HEK293 (cell line): ENCODE data around the gene CFAP90.

Experiments
- CTCF ChIA-PET: fragments of 350-600 bp; formaldehyde crosslinking; extraction: SDS; loops from one replicate; lab custom pipeline; 2021; ENCODE audit warnings: antibody characterized with exemption; lab: Yijun Ruan, JAX
- POLR2A ChIA-PET: fragments of 300-600 bp; formaldehyde crosslinking; extraction: SDS; loops from one replicate; lab custom pipeline; 2020; ENCODE audit warnings: antibody characterized with exemption, inconsistent platforms; lab: Yijun Ruan, JAX
- H3K27ac ChIP-seq: fragments of 200-500 bp; sonication (Bioruptor generic); 2 replicates; pipeline ENCODE4 v1.5.1; 2014; ENCODE audit warnings: low read depth, low read length, control low read depth, inconsistent platforms; ENCODE audit errors: extremely low read depth
- H3K36me3 ChIP-seq, 2 experiments: fragments of 200-500 bp in 1 of 2; sonication (Bioruptor generic) in 1 of 2; 1 replicate in 1 of 2; 2 replicates in 1 of 2; pipeline ENCODE4 v1.5.1; 2014 to 2017; ENCODE audit warnings: inconsistent platforms in 2 of 2, low read length in 2 of 2; ENCODE audit not compliant: control insufficient read depth in 2 of 2, insufficient read depth in 1 of 2
- H3K4me1 ChIP-seq: fragments of 200-500 bp; sonication (Bioruptor generic); 2 replicates; pipeline ENCODE4 v1.5.1; 2014; ENCODE audit warnings: mild to moderate bottlenecking, low read length, inconsistent platforms; ENCODE audit not compliant: control insufficient read depth, insufficient read depth
- H3K4me3 ChIP-seq: 2 replicates; pipeline ENCODE4 v1.5.1; 2011; ENCODE audit warnings: low read depth, mild to moderate bottlenecking, control low read depth, low read length, moderate library complexity
- H3K9me3 ChIP-seq: fragments of 200-500 bp; sonication (Bioruptor generic); 2 replicates; pipeline ENCODE4 v1.5.1; 2014; ENCODE audit warnings: low read depth, low read length, inconsistent platforms; ENCODE audit not compliant: control insufficient read depth, insufficient read depth
- FEZF1 ChIP-seq: fragments of 450-650 bp; formaldehyde crosslinking; IDR thresholded peaks from 2 replicates; pipeline ENCODE4 v1.5.1; 2016; ENCODE audit warnings: missing biosample characterization, missing genetic modification characterization
- GLI2 ChIP-seq: fragments of 450-650 bp; formaldehyde crosslinking; IDR thresholded peaks from 2 replicates; pipeline ENCODE4; 2017; ENCODE audit warnings: missing biosample characterization, missing genetic modification characterization, low read depth, borderline replicate concordance
- MYNN ChIP-seq: fragments of 450-650 bp; formaldehyde crosslinking; IDR thresholded peaks from 2 replicates; pipeline ENCODE4 v1.5.1; 2016; ENCODE audit warnings: missing biosample characterization, missing genetic modification characterization, borderline replicate concordance
- PRDM1 ChIP-seq: fragments of 450-650 bp; formaldehyde crosslinking; IDR thresholded peaks from 2 replicates; pipeline ENCODE4; 2016; ENCODE audit warnings: missing biosample characterization, missing genetic modification characterization
- PRDM4 ChIP-seq: fragments of 450-650 bp; formaldehyde crosslinking; IDR thresholded peaks from 2 replicates; pipeline ENCODE4 v1.5.1; 2017; ENCODE audit warnings: missing biosample characterization, missing genetic modification characterization
- ZBTB48 ChIP-seq: fragments of 450-650 bp; formaldehyde crosslinking; IDR thresholded peaks from 2 replicates; pipeline ENCODE4 v1.5.1; 2016; ENCODE audit warnings: missing biosample characterization, missing genetic modification characterization
- ZFP3 ChIP-seq: fragments of 450-650 bp; formaldehyde crosslinking; IDR thresholded peaks from 2 replicates; pipeline ENCODE4 v1.5.1; 2016; ENCODE audit warnings: low read depth, missing biosample characterization, missing genetic modification characterization
- ZFP69B ChIP-seq: fragments of 450-650 bp; formaldehyde crosslinking; IDR thresholded peaks from 2 replicates; pipeline ENCODE4 v1.5.1; 2016; ENCODE audit warnings: missing biosample characterization, missing genetic modification characterization
- ZNF211 ChIP-seq: fragments of 450-650 bp; formaldehyde crosslinking; IDR thresholded peaks from 2 replicates; pipeline ENCODE4 v1.5.1; 2016; ENCODE audit warnings: low read depth, missing biosample characterization, missing genetic modification characterization
- ZNF239 ChIP-seq: fragments of 450-650 bp; formaldehyde crosslinking; IDR thresholded peaks from 2 replicates; pipeline ENCODE4 v1.5.1; 2016; ENCODE audit warnings: missing biosample characterization, missing genetic modification characterization
- ZNF248 ChIP-seq: fragments of 450-650 bp; formaldehyde crosslinking; IDR thresholded peaks from 2 replicates; pipeline ENCODE4 v1.5.1; 2017; ENCODE audit warnings: missing biosample characterization, missing genetic modification characterization
- ZNF335 ChIP-seq: fragments of 450-650 bp; formaldehyde crosslinking; conservative IDR thresholded peaks from 2 replicates; pipeline ENCODE4 v1.5.1; 2016; ENCODE audit warnings: missing biosample characterization, missing genetic modification characterization
- ZNF426 ChIP-seq: fragments of 450-650 bp; formaldehyde crosslinking; IDR thresholded peaks from 2 replicates; pipeline ENCODE4 v1.5.1; 2017; ENCODE audit warnings: missing biosample characterization, missing genetic modification characterization, mild to moderate bottlenecking, inconsistent platforms, moderate library complexity
- ZNF433 ChIP-seq: fragments of 450-650 bp; formaldehyde crosslinking; IDR thresholded peaks from 2 replicates; pipeline ENCODE4 v1.5.1; 2016; ENCODE audit warnings: missing biosample characterization, missing genetic modification characterization, low read depth
- ZNF670 ChIP-seq: fragments of 450-650 bp; formaldehyde crosslinking; IDR thresholded peaks from 2 replicates; pipeline ENCODE4 v1.5.1; 2016; ENCODE audit warnings: missing biosample characterization, missing genetic modification characterization, low read depth
- ZNF776 ChIP-seq: fragments of 450-650 bp; formaldehyde crosslinking; IDR thresholded peaks from 2 replicates; pipeline ENCODE4 v1.5.0; 2017; ENCODE audit warnings: missing biosample characterization, missing genetic modification characterization, borderline replicate concordance
- TF ChIP-seq, protein P1 (sequence below): fragments of 450-650 bp; formaldehyde crosslinking; IDR thresholded peaks from 2 replicates; pipeline ENCODE4 v1.5.1; 2016; ENCODE audit warnings: missing biosample characterization, missing genetic modification characterization
- TF ChIP-seq, protein P2 (sequence below): fragments of 450-650 bp; formaldehyde crosslinking; IDR thresholded peaks from 2 replicates; pipeline ENCODE4 v1.5.1; 2016; ENCODE audit warnings: missing biosample characterization, missing genetic modification characterization
- TF ChIP-seq, protein P3 (sequence below): fragments of 450-650 bp; formaldehyde crosslinking; IDR thresholded peaks from 2 replicates; pipeline ENCODE4 v1.5.0; 2017; ENCODE audit warnings: missing biosample characterization, missing genetic modification characterization, borderline replicate concordance
- TF ChIP-seq, protein P4 (sequence below): fragments of 450-650 bp; formaldehyde crosslinking; IDR thresholded peaks from 2 replicates; pipeline ENCODE4 v1.5.1; 2016; ENCODE audit warnings: missing biosample characterization, missing genetic modification characterization

Gene CFAP90

GRCh38 chr5:7852988-7853387, 2.1 kb upstream of the CFAP90 start (continued):
- TF ChIP-seq FEZF1 (tag by site-specific recombination) = no peak
- no peak for TF ChIP-seq ZNF426 (tag by site-specific recombination)
- TF ChIP-seq, all 188 proteins: peak for 0

GRCh38 chr5:7852542-7852941, 1.6 kb upstream of the CFAP90 start:
- H3K27ac ChIP-seq = no peak overlapping the region
- H3K4me3 ChIP-seq = no peak overlapping the region
- no peaks in the 10 kb centered on the region; the same call in 1 of the 2 replicates for H3K9me3 ChIP-seq
- TF ChIP-seq ZNF670 (tag by site-specific recombination) (no peak), ZNF248 (tag by site-specific recombination) (no peak), ZBTB48 (tag by site-specific recombination) (no peak), GLI2 (no peak), ZNF335 (tag by site-specific recombination) (0 out of 2 replicates have a peak, but pooled peaks have one; percentile 13), ZNF239 (no peak), PRDM1 (tag by site-specific recombination) (peak; percentile 59), ZFP69B (no peak), MYNN (tag by site-specific recombination) (peak; percentile 70; the same call in 1 of the 2 replicates), ZNF776 (tag by site-specific recombination) (no peak), ZNF433 (no peak), ZNF211 (no peak), ZFP3 (tag by site-specific recombination) (no peak), PRDM4 (no peak)
- TF ChIP-seq, protein P1, sequence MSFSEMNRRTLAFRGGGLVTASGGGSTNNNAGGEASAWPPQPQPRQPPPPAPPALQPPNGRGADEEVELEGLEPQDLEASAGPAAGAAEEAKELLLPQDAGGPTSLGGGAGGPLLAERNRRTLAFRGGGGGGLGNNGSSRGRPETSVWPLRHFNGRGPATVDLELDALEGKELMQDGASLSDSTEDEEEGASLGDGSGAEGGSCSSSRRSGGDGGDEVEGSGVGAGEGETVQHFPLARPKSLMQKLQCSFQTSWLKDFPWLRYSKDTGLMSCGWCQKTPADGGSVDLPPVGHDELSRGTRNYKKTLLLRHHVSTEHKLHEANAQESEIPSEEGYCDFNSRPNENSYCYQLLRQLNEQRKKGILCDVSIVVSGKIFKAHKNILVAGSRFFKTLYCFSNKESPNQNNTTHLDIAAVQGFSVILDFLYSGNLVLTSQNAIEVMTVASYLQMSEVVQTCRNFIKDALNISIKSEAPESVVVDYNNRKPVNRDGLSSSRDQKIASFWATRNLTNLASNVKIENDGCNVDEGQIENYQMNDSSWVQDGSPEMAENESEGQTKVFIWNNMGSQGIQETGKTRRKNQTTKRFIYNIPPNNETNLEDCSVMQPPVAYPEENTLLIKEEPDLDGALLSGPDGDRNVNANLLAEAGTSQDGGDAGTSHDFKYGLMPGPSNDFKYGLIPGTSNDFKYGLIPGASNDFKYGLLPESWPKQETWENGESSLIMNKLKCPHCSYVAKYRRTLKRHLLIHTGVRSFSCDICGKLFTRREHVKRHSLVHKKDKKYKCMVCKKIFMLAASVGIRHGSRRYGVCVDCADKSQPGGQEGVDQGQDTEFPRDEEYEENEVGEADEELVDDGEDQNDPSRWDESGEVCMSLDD (tag by site-specific recombination) = no peak
- TF ChIP-seq, protein P2, sequence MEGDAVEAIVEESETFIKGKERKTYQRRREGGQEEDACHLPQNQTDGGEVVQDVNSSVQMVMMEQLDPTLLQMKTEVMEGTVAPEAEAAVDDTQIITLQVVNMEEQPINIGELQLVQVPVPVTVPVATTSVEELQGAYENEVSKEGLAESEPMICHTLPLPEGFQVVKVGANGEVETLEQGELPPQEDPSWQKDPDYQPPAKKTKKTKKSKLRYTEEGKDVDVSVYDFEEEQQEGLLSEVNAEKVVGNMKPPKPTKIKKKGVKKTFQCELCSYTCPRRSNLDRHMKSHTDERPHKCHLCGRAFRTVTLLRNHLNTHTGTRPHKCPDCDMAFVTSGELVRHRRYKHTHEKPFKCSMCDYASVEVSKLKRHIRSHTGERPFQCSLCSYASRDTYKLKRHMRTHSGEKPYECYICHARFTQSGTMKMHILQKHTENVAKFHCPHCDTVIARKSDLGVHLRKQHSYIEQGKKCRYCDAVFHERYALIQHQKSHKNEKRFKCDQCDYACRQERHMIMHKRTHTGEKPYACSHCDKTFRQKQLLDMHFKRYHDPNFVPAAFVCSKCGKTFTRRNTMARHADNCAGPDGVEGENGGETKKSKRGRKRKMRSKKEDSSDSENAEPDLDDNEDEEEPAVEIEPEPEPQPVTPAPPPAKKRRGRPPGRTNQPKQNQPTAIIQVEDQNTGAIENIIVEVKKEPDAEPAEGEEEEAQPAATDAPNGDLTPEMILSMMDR = no peak
- TF ChIP-seq, protein P3, sequence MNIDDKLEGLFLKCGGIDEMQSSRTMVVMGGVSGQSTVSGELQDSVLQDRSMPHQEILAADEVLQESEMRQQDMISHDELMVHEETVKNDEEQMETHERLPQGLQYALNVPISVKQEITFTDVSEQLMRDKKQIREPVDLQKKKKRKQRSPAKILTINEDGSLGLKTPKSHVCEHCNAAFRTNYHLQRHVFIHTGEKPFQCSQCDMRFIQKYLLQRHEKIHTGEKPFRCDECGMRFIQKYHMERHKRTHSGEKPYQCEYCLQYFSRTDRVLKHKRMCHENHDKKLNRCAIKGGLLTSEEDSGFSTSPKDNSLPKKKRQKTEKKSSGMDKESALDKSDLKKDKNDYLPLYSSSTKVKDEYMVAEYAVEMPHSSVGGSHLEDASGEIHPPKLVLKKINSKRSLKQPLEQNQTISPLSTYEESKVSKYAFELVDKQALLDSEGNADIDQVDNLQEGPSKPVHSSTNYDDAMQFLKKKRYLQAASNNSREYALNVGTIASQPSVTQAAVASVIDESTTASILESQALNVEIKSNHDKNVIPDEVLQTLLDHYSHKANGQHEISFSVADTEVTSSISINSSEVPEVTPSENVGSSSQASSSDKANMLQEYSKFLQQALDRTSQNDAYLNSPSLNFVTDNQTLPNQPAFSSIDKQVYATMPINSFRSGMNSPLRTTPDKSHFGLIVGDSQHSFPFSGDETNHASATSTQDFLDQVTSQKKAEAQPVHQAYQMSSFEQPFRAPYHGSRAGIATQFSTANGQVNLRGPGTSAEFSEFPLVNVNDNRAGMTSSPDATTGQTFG = no peak
- TF ChIP-seq, protein P4, sequence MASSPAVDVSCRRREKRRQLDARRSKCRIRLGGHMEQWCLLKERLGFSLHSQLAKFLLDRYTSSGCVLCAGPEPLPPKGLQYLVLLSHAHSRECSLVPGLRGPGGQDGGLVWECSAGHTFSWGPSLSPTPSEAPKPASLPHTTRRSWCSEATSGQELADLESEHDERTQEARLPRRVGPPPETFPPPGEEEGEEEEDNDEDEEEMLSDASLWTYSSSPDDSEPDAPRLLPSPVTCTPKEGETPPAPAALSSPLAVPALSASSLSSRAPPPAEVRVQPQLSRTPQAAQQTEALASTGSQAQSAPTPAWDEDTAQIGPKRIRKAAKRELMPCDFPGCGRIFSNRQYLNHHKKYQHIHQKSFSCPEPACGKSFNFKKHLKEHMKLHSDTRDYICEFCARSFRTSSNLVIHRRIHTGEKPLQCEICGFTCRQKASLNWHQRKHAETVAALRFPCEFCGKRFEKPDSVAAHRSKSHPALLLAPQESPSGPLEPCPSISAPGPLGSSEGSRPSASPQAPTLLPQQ (tag by site-specific recombination) = no peak
- peaks cover 0 to 1% of the 10 kb centered on the region in 2 experiments; a peak in 1 of 3 replicates for H3K36me3 ChIP-seq
- ChIA-PET CTCF (interaction anchor here (0.6 to 1.0 kb wide), 2 partner anchors 592 to 1059 kb away, joined by 3 read pairs; no protein-coding TSS in a partner anchor), POLR2A (no interaction called here)
- H3K4me1 ChIP-seq = no peaks in the 10 kb centered on the region
